ENCODE results near the gene SV2C. TPM values are rescaled to one million over a fixed set of nuclear protein-coding genes. Genes with fewer than 3 reads are reported as not detected.
"Not testable (repeated sequence)": the region's sequence is repeated elsewhere in the genome, so short reads cannot be mapped to it uniquely, and the experiment has no call there.

SV2C gene
- total RNA-seq, 4 donors from 2014 or later: 0.06 to 0.36 (median 0.13) TPM

- TF ChIP-seq CTCF (IDR thresholded peaks at IDR 0.05): no peak
- ATAC-seq (ENCODE audit: low FRiP score) (no peak), DNase-seq (ENCODE audit: low spot score) (no peak)
Observed at GRCh38 chr5:76365561-76365960, 282.4 kb downstream of the SV2C start.

GRCh38 chr5:76366596-76366995 is 283.4 kb downstream of the SV2C start:
- no peak for TF ChIP-seq CTCF (IDR thresholded peaks at IDR 0.05)
- DNase-seq (ENCODE audit: low spot score) (no peak), ATAC-seq (ENCODE audit: low FRiP score) (no peak)

- TF ChIP-seq CTCF (IDR thresholded peaks at IDR 0.05): no peak
- ATAC-seq (ENCODE audit: low FRiP score) (no peak), DNase-seq (ENCODE audit: low spot score) (no peak)
Observed at GRCh38 chr5:76367623-76368371, 284.6 kb downstream of the SV2C start.

- no peak for ATAC-seq (ENCODE audit: low FRiP score)
- TF ChIP-seq CTCF (IDR thresholded peaks at IDR 0.05): no peak
- DNase-seq (ENCODE audit: low spot score): no peak
Observed at GRCh38 chr5:76368941-76369340, 285.8 kb downstream of the SV2C start.

- ATAC-seq (ENCODE audit: low FRiP score); DNase-seq (ENCODE audit: low spot score): not testable (repeated sequence)
Observed at GRCh38 chr5:76369668-76370067, 286.5 kb downstream of the SV2C start.

GRCh38 chr5:76371960-76372322 is 288.8 kb downstream of the SV2C start:
- TF ChIP-seq CTCF (IDR thresholded peaks at IDR 0.05): no peak
- no peak for ATAC-seq (ENCODE audit: low FRiP score)
- no peak for DNase-seq (ENCODE audit: low spot score)

- DNase-seq (ENCODE audit: low spot score) (no peak), ATAC-seq (ENCODE audit: low FRiP score) (no peak)
- no peak for TF ChIP-seq CTCF (IDR thresholded peaks at IDR 0.05)
Observed at GRCh38 chr5:76372323-76373054, 289.3 kb downstream of the SV2C start.
